NOMO-1 treated with dmso at 0.1 percent for 144 hours (cell line): ENCODE results near the gene RAB40C.
A peak's percentile ranks its signal among the peaks of the same experiment; 100 is the strongest.

Experiments used
- DNase-seq: peaks from one replicate; lab custom pipeline; 2025; ENCODE audit not compliant: unreplicated experiment; lab: John Stamatoyannopoulos, UW

Gene RAB40C, protein sequence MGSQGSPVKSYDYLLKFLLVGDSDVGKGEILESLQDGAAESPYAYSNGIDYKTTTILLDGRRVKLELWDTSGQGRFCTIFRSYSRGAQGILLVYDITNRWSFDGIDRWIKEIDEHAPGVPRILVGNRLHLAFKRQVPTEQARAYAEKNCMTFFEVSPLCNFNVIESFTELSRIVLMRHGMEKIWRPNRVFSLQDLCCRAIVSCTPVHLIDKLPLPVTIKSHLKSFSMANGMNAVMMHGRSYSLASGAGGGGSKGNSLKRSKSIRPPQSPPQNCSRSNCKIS

DNA sequence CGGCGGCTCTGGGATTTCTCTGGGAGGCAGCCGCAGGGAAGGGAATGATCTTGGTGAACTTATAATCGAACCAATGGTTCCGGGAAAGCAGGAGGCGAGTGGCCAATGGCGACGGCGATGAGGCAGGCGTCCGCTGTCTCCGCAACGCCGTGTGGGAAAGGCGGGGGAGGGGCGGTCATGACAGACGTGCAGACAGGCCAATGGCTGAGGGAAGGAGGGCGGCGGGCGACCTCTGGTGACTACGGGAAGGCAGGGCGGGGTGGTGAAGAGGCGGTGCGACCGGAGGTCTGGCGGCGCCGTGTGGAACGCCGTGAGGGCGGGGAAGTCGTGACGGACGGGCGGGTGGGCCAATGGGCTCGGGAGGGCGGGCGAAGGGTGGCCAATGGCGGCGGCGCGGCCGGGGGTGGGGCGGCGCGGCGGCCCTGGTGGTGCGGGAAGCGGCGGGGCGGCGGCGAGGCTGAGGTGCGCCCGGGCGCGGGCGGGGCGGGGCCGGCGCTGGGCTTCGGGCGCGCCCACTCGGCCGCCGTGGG is at the start of gene RAB40C:
Gene RAB40C, plus strand, starts transcription at position 409 of the 530 bp plus-strand sequence. CDS start 226 bp downstream, outside the sequence.
- DNase-seq: peak; percentile 97

DNA sequence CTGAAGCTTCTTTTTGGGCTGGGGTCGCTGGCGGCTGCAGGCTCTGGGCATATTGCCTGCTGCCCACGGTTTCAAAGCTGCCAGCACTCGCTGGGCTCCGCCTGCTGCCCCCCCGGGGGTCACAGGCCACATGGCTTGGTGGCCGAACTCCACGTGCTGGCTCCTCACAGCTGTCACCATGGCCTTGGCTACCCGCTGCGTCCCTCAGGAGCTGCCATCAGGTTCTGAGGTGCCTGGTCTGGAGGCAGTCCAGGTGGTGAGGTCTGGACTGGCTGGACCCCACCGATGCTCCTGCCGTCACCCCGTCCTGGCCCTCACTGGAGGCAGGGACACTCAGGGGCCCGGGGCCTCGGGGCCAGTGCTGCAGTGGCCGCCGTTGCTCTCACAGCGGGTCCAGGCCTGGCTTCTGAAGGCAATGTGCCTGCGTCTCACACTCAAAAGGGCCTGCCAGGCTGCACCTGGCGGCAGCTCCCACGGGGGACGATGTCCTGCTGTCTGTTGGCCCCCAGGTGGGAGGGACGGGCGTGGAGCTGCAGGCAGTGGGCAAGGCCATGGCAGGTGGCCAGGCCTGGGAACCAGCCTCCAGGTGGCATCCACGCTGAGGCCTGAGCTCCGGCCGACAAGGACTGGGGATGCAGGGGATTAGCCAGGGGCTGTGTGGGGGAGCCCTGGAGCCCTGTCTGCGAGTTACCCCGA is 49.1 kb upstream of the RAB40C start:
- DNase-seq: no peak

DNA sequence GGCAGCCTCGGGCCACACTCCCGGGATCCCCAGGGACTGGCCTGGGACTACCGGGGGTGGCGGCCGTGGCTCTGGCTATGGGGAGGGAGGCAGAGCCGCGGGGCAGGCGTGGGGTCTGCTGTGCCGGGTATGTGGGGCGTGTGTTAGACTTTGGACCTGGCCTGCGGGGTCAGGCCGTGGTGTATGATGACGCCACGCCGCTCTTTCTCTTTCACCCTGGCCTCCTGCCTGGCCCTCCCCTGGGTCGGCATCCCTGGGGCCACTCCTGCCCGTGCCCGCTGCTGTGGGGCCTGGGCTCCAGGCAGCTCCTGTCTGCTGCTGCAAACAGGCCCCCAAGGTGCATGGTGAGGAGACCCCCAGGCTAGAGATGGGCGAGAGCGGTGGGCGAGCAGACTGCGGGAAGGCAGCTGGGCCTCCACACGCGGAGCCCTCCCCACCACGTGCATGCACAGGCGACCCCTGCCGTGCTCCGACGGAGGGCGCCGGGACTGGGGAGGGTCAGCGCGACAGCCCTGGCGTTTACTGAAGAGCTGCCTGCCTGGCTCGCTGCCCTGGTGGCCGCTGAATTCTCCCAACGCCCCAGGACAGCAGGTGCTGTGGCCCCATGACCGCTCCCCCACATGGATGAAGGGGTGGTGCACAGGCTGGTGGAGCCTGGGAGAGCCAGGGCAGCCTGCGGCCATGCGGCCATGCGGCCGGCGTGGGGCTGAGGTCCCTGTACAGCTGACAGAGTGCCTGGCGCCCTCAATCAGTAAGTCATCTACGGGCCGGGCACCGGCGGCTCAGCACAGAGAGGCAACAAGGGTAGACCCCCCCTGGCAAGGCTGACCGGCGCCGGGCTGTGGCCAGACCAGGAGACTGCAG is 46.3 kb upstream of the RAB40C start:
- DNase-seq: no peak

DNA sequence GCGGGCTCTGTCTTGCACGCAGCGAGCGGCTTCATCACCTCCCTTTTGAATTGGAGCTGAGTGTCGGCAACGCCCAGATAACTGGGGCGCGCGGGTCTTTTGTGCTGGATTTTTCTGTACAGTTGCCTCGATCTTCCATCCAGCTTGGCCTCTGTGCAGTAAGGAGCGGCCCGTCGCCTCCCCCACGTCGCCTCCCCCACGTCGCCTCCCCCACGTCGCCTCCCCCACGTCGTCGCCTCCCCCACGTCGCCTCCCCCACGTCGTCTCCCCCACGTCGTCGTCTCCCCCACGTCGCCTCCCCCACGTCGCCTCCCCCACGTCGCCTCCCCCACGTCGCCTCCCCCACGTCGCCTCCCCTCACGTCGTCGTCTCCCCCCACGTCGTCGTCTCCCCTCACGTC is 45.3 kb upstream of the RAB40C start:
- no peak for DNase-seq

DNA sequence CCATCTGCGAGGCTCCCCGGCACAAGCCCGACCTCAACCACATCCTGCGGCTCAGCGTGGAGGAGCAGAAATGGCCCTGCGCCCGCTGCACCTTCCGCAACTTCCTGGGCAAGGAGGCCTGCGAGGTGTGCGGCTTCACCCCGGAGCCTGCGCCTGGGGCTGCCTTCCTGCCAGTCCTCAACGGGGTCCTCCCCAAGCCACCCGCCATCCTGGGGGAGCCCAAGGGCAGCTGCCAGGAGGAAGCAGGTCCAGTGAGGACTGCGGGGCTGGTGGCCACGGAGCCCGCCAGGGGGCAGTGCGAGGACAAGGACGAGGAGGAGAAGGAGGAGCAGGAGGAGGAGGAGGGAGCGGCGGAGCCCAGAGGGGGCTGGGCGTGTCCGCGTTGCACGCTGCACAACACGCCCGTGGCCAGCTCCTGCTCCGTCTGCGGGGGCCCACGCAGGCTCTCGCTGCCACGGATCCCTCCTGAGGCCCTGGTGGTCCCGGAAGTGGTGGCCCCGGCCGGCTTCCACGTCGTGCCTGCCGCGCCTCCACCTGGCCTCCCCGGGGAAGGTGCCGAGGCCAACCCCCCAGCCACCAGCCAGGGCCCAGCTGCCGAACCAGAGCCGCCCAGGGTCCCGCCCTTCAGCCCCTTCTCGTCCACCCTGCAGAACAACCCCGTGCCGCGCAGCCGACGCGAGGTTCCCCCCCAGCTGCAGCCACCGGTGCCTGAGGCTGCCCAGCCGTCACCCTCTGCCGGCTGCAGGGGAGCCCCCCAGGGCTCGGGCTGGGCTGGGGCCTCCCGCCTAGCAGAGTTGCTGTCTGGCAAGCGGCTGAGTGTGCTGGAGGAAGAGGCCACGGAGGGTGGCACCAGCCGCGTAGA is 42.7 kb upstream of the RAB40C start:
- DNase-seq: peak; percentile 77

DNA sequence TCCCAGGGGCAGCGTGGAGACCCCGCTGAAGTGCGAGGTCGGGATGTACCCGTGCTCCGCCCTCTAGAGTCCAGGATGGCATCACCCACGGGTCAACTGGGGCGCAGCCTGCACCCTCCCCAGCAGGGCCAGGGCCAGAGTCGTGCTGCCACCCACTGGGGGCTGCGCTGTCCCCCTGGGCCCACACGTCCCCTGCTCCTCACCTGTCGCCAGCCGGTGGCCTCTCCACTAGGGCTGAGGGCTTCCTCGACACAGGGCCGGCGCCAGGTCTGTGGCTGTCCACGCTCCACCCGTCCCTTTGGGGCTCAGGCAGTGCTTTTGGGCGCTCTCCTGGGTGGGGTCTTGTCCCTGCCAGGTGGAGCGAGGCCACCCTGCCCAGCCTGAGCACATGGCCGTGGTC is 41.3 kb upstream of the RAB40C start:
- DNase-seq: no peak

DNA sequence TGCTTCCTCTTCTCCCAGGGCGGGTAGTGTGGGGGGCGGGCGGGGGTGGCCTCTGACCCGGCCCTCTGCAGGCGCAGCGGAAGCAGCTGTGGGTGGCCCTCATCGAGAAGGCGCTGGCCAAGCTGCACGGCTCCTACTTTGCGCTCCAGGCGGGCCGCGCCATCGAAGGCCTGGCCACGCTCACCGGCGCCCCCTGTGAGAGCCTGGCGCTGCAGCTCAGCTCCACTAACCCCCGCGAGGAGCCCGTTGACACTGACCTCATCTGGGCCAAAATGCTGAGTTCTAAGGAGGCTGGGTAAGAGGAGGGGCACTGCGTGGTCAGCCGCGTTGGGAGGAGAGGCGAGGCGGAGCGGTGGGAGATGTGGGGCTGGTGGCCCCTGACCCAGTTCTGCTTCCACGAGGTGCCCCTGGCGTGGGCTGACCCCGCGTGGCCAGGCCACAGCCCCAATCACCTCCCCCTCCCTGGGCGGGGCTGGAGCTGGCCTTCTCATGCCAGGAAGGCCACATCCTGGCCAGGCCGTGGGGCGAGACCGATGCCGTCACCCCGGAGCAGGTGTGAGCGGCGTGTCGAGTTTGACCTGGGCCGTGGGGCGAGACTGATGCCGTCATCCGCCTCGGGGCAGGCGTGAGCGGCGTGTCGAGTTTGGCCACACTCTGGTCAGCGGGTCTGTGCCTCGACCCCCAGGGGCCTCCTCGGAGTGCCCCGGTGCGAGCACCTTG is 40.2 kb upstream of the RAB40C start:
- DNase-seq: no peak

DNA sequence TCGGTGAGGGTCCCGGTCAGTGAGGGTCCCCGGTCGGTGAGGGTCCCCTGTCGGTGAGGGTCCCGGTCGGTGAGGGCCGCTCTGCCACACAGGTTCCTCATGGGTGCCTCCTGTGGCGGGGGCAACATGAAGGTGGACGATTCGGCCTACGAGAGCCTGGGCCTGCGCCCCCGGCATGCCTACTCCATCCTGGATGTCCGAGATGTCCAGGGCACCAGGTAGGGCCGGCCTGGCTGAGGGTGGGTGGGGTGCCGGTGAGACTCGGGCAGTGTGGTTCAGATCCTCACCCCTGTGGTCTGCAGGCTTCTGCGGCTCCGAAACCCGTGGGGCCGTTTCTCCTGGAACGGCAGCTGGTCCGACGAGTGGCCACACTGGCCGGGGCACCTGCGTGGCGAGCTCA is 38.7 kb upstream of the RAB40C start:
- no peak for DNase-seq

DNA sequence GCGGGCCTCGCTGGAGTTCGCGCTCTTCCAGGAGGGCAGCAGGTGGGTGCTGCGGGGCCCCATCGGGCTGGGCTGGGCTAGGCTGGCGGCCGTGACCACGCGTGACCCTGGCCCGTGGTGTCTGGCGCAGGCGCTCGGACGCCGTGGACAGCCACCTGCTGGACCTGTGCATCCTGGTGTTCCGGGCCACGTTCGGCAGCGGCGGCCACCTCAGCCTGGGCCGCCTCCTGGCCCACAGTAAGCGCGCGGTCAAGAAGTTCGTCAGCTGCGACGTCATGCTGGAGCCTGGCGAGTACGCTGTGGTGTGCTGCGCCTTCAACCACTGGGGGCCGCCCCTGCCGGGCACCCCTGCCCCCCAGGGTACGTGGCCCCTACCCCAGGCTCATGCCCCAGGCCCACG is 37.7 kb upstream of the RAB40C start:
- DNase-seq: no peak

DNA sequence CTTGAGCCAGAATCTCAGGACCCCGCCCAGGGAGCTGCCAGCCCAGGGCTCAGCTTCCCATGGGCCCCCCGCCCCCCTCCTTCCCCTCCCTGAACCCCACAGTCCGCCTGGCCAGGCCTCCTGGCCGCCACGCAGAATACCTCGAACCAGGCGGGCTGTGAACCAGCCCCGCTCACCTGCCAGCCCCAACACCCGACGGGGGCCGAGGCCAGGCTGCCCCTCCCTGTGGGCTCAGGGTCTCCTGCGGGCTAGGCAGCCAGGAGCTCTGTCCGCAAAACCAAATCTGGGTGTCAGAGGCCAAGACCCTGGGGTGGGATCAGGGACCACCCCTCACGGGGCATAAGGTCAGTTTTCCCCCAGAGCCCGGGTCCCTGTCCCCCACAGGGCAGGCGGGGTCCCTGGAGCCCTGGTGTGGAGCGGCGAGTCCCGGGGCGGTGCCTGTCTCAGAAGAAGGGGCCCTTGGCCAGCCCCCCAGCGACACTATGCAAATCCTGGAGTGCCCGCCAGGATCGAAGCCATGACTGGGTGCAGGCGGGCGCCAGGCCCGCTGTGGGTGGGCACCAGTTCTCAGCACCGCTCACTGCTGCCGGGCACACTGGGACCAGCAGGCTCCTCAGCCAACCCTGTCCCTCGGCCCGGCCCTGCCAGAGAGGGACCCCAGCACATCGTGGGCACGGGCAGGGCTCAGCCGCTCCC is 36.1 kb upstream of the RAB40C start:
- no peak for DNase-seq

DNA sequence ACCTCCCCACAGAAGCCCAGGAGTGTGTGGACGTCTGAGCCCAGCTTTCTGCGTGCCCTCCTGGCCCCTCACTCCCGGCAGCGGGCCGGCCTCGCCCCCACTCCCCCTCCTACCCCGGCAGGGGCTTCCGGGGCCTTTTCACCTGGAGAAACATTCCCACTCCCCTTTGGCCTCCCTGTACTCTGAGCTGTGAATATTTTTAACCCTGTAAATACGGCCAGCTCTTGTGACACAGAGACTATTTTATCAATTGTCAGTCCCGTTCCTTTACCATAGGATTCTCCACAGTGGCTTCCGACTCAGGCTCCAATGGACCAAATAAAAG is 35.6 kb upstream of the RAB40C start:
- DNase-seq: no peak

DNA sequence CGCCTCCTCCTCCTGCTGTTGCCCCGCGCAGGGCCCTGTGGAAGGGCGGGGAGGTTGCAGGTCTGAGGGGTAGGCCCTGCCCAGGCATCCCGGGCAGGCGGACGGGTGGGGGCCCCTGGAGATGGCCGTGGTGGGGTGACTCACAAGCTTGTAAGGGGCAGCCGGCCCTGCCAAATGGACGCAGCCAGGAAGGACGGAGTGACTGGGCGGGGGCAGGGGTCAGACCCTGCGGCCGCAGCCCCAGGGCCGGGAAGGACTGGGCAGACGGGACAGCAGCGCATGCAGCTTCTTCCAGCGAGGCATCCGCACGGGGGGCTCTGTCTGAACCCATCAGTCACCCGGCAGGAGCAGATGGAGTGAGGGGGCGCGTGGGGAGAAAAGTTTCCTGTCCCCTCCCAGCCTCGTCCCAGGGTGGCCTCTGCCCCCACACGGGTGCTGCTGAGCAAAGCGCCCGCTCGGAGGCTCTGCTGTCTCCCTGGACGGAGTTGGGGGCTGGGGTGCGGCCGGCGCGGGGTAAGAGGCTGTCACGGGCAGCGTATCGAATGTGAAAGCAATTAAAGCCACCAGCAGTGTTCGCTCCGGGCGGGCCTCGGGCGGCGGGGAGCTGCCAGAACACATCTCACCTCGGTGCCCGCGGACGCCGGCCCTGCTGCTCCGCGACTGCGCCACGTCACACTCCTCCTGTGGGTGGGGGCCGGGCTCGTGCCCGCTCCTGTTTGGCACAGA is 35.1 kb upstream of the RAB40C start:
- DNase-seq: no peak

DNA sequence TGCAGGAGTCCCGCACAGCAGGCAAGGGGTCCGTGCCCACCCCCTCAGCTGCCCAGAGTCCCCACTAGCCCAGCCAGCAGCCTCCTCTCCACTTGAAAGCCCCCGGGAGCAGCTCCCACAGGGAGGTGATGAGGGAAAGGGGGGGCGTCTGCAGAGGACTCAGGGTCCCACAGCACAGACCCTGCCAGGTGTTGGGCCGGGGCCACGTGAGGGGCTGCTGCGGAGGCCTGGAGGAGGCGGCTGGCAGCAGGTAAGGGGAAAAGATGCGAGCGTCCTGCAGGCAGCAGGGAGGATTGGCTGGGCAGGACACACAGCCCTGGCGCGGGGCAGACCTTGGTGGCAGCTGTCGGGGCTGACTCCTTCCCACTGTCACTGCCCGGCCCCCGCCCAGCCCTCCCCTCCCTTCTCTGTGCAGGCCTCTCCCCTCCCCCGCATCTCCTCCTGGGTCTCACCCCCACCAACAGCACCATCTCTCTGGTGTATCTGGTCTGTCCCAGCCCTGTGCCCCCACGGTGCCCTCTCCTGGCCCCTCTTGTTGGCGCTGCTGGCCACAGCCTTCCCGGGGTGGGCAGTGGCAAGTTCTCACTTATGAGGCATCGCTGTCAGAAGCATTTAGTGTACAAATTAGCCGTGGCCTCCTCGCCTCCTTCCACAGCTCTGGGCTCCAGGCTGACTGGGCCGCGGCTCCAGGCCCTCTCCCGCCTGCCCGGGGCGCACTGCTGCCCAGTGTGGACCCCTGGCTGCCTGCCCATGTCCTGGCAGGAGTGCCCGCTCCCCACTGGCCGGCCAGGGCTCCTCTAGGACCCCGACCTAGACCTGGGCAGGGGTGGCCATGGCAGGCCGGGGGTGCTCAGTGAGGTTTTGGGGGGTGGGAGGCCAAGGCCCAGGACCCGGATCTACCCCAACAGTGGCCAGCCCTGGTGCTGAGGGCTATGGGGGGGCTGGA is 34.1 kb upstream of the RAB40C start:
- DNase-seq: no peak

DNA sequence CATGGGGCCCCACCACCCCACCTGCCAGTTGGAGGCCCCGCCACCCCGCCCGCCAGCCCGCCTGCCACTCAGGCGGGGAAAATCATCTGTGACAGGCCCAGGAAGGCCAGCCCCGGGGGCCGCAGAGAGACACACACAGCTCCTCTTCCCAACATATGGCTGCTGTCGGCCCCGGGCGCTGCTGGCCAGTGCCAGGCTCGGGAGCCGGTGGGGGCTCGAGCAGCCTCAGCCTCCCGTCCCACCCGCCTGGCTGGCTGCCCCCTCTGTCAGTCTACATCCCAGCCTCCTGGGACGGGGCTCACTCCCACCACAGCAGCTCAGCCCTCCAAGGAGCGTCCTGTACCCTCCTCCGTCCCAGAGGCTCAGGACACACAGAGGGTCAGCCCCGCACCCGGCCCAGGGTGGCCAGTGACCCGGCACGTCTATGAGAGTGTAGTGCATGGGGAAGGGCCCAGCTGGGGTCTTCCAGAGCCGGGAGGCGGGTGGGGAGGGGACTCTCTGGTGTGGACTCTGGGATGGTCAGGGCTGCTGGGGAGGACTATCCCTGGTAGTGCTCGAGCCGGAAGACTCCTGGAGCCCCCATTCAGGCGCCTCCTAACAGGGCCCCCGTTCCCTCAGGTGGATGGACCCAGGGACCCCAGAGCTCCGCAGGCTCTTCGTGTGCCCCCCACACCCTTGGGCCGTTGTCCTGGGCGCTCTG is 33.2 kb upstream of the RAB40C start:
- DNase-seq: no peak

DNA sequence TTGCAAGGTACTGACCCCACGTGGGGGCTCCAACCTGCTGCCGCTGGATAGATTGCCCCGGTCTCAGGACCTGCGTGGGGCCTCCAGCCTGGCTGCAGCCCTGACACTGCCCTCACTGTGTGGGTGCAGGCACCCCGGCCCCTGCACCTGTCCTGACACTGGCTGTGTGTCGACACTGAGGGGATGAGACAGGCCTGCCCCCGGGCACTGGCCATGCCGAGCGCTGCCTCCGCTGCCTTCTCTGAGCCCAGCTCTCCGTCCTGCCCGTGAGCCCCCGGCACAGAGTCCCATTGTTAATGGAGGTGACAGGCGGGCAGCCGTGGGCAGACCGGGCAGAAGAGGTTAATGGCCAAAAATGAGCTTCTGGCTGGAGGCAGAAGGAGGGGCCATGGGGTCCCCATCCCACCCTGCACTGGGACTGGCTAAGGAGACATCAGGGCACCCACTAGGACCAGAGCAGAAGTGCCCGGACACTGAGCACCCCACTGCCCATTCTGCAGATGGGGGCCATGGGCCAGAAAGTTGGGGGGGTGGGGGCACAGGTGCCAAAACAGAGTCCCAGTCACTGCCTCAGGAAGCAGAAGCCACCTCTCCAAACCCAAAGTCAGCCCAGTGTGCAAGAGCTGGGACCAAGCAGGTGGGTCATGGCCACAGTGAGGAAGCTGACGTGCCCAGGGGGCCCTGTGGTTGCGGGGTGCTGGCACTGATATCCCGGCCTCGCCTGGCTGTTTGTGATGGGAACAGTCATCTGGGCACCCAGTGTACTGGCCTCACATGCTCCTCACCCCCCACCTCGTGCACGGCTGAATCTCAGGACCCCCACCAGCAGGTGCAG is 32.2 kb upstream of the RAB40C start:
- DNase-seq: no peak

DNA sequence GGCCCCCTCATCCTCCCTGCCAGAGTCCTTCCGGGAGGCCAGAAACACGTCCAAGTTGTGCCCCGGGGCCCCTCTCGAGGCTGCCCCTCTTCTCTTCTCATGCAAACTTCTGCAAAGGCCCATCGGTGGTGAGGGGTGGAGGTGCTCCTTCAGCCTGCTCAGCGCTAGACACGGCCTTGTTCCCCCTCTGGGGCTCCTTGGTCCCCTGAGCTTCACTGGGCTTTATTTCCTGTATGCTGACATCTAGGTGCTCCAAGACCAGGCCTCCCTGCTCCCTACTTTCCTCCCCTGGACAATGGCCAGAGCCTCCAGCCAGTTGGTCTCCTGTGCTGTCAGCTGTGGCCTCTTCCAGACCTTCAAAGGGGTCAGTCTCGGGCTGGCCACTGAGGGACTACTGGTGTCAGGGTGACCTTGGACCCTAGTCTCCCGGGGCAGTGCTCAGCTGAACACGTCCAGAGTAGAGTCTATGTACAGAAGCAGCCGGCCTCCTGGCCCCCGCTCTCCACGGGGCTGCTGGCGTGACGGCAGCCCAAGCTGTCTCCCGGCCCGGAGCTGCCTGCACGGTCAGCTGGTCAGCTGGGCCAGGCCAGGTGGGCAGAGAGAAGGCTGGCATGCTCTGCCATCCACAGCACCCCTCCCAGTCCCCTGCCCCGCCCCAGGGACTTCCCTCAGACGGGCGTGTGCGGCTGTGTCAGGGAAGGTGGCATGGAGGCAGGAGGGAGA is 31.4 kb upstream of the RAB40C start:
- no peak for DNase-seq
